Parathyroid adenoma (tissue), 2 donors: ENCODE data around the gene C1orf52.

Source experiments
- H2AFZ ChIP-seq: fragments of 300-600 bp; sonication (generic); one replicate; pipeline ENCODE4 v1.7.0; 2017; ENCODE audit warnings: antibody characterized with exemption, mild to moderate bottlenecking
- H3K27ac ChIP-seq: fragments of 300-600 bp; sonication (generic); one replicate; pipeline ENCODE4 v1.7.0; 2017
- H3K27me3 ChIP-seq: fragments of 300-600 bp; sonication (generic); one replicate; pipeline ENCODE4 v1.7.0; 2017; ENCODE audit warnings: low read length; ENCODE audit not compliant: control insufficient read depth, insufficient read depth
- H3K36me3 ChIP-seq: fragments of 300-600 bp; sonication (generic); one replicate; pipeline ENCODE4 v1.7.0; 2017; ENCODE audit warnings: low read length; ENCODE audit not compliant: control insufficient read depth, insufficient read depth
- H3K4me1 ChIP-seq: fragments of 300-600 bp; sonication (generic); one replicate; pipeline ENCODE4 v1.7.0; 2017; ENCODE audit warnings: control low read depth
- H3K4me2 ChIP-seq: fragments of 300-600 bp; sonication (generic); one replicate; pipeline ENCODE4 v1.7.0; 2017; ENCODE audit warnings: low read length
- H3K4me3 ChIP-seq: fragments of 300-600 bp; sonication (generic); one replicate; pipeline ENCODE4 v1.7.0; 2017; ENCODE audit warnings: low read depth, low read length
- H3K79me2 ChIP-seq: fragments of 300-600 bp; sonication (generic); one replicate; pipeline ENCODE4 v1.7.0; 2017; ENCODE audit warnings: control low read depth
- H3K9ac ChIP-seq: fragments of 300-600 bp; sonication (generic); one replicate; pipeline ENCODE4 v1.7.0; 2017; ENCODE audit warnings: mild to moderate bottlenecking
- H3K9me3 ChIP-seq: fragments of 300-600 bp; sonication (generic); one replicate; pipeline ENCODE4 v1.7.0; 2017; ENCODE audit warnings: low read length; ENCODE audit not compliant: control insufficient read depth
- TF ChIP-seq, protein P1 (sequence below): fragments of 300-600 bp; sonication (generic); IDR thresholded peaks from one replicate; pipeline ENCODE4 v1.7.0; 2017; ENCODE audit warnings: antibody characterized with exemption, mild to moderate bottlenecking
- donor health status: primary hyperparathyroidism.

C1orf52 gene

DNA sequence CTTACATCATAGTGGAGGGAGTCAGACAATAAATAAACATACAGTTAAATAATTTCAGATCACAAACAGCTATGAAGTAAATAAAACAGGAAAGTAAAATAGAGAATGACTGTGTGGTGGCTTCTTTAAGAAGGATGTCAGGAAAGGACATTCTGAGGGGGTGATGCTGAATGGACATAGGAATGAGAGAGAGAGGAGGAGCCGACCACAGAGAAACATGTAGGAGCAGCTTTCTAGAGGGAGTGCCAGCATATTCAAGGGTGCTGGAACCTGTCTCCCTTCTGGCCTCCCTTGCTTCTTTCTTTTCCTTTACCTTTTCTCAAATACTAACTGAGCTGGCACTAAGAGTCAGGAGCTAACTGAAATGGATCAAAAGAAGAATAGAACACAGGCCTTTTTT lies 37.5 kb upstream of the C1orf52 start:
- TF ChIP-seq, protein P1, sequence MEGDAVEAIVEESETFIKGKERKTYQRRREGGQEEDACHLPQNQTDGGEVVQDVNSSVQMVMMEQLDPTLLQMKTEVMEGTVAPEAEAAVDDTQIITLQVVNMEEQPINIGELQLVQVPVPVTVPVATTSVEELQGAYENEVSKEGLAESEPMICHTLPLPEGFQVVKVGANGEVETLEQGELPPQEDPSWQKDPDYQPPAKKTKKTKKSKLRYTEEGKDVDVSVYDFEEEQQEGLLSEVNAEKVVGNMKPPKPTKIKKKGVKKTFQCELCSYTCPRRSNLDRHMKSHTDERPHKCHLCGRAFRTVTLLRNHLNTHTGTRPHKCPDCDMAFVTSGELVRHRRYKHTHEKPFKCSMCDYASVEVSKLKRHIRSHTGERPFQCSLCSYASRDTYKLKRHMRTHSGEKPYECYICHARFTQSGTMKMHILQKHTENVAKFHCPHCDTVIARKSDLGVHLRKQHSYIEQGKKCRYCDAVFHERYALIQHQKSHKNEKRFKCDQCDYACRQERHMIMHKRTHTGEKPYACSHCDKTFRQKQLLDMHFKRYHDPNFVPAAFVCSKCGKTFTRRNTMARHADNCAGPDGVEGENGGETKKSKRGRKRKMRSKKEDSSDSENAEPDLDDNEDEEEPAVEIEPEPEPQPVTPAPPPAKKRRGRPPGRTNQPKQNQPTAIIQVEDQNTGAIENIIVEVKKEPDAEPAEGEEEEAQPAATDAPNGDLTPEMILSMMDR: no peak
- H2AFZ ChIP-seq: no peak overlapping the region
- H3K27me3 ChIP-seq: no peaks in the 10 kb centered on the region
- no peak overlapping the region for H3K4me2 ChIP-seq
- H3K27ac ChIP-seq: no peak overlapping the region
- no peak overlapping the region for H3K4me3 ChIP-seq
- H3K36me3 ChIP-seq: no peaks in the 10 kb centered on the region
- H3K4me1 ChIP-seq: no peaks in the 10 kb centered on the region
- H3K9ac ChIP-seq: no peak overlapping the region
- H3K9me3 ChIP-seq: no peaks in the 10 kb centered on the region
- H3K79me2 ChIP-seq: no peaks in the 10 kb centered on the region

DNA sequence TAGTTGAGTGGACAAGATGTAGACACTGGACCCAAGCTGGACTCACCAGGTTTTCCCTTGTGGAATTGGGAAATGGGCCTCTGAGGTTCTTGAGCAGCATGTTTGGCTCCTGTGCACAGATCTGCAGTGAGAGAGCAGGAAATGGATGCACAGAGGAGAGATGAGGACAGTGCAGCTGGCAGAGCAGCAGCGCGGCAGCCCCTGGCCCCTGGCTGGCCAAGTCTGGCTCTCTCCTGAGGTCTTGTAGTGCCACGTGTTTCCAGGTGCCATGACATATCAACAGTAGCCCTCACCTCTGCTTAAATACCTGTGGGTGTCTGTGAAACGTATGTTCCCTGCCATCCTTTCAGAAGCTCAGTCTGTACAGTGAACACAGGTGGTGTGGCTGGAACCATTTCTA lies 36.2 kb upstream of the C1orf52 start:
- Histone ChIP-seq H3K36me3 (no peaks in the 10 kb centered on the region), H3K27me3 (no peaks in the 10 kb centered on the region), H3K27ac (no peak overlapping the region), H3K9ac (no peak overlapping the region), H2AFZ (no peak overlapping the region), H3K4me1 (no peaks in the 10 kb centered on the region), H3K79me2 (no peaks in the 10 kb centered on the region), H3K4me2 (no peak overlapping the region), H3K4me3 (no peak overlapping the region), H3K9me3 (no peaks in the 10 kb centered on the region)
- TF ChIP-seq, protein P1: no peak

DNA sequence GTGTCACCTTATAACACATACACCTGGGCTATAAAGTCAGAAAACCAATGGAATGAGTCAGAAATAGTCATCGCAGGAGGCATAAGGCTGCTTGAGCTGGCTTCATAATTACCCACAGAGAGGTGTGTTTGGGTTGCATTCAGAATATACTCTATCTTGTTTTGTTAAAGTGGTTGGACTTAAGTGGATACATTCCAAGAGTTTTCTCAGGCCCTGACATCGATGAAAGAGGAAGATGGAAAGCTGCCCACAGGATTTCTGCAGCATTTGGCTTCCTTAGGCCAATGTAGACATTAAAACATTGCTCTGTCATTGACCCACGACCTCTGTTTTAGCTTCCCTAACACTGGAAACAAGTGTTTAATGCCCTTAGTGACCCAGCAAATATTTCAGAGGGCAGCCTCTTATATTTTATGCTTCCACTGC lies 35.6 kb upstream of the C1orf52 start:
- no peak overlapping the region for H3K4me2 ChIP-seq
- H3K4me3 ChIP-seq: no peak overlapping the region
- H3K79me2 ChIP-seq: no peaks in the 10 kb centered on the region
- TF ChIP-seq, protein P1: no peak
- no peaks in the 10 kb centered on the region for H3K4me1 ChIP-seq
- no peaks in the 10 kb centered on the region for H3K9me3 ChIP-seq
- H3K9ac ChIP-seq: no peak overlapping the region
- no peaks in the 10 kb centered on the region for H3K36me3 ChIP-seq
- H3K27me3 ChIP-seq: no peaks in the 10 kb centered on the region
- no peak overlapping the region for H2AFZ ChIP-seq
- H3K27ac ChIP-seq: no peak overlapping the region

DNA sequence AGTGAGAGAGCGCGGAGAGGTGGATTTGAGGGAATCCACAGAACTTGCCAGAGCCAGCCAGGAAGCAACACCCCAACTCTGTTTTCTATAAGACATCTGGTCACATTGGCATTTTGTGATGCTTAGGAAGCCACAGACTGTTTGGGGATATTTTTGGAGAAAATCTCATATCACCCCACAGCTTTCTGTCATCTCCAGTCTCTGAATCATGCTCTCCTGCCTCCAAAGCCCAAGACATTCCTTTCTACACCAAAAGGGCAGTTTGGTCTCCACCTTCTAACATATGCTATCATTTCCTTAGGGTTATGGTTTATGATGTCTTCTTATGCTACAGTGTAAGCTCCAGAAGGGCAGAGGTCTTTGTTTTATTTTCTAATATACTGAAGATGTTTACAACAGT lies 31.4 kb upstream of the C1orf52 start:
- no peak overlapping the region for H3K27ac ChIP-seq

DNA sequence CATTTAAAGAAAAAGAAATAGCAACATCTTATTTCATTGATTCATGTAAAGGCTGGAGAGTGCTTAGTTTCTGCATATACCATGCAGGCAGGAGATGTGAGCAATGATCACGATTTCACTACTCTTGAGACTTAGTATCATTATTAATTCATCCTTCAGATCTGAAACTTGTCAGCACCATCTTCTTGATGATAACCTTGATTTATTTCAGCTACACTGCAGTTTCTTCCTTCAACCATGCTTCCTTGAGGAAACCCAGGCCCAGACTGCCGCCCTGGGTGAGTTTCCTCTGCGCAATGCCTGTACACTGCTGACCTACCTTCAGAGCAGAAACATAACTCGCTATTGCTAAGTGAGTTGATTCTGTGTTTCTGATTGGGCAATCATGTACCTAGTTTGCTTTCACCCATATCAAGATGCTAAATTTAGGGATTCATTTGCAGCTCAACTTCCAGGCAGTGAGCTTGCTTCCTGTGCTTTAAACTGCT lies 30.4 kb upstream of the C1orf52 start:
- no peak overlapping the region for H3K4me3 ChIP-seq
- no peak overlapping the region for H3K4me2 ChIP-seq
- H3K79me2 ChIP-seq: no peaks in the 10 kb centered on the region
- H3K27me3 ChIP-seq: no peaks in the 10 kb centered on the region
- no peaks in the 10 kb centered on the region for H3K36me3 ChIP-seq
- no peak overlapping the region for H3K27ac ChIP-seq
- TF ChIP-seq, protein P1: no peak
- no peak overlapping the region for H2AFZ ChIP-seq
- no peaks in the 10 kb centered on the region for H3K9me3 ChIP-seq
- H3K9ac ChIP-seq: no peak overlapping the region
- no peaks in the 10 kb centered on the region for H3K4me1 ChIP-seq

More for the DNA sequence above, 31.4 kb upstream of the C1orf52 start:
- Histone ChIP-seq H3K36me3 (no peaks in the 10 kb centered on the region), H3K4me1 (no peaks in the 10 kb centered on the region), H3K4me2 (no peak overlapping the region), H3K79me2 (no peaks in the 10 kb centered on the region), H3K4me3 (no peak overlapping the region), H3K9ac (no peak overlapping the region), H2AFZ (no peak overlapping the region), H3K9me3 (no peaks in the 10 kb centered on the region), H3K27me3 (no peaks in the 10 kb centered on the region)
- TF ChIP-seq, protein P1: no peak
